Measurements from ENCODE around the gene NR1D1.

- TF ChIP-seq SUZ12 (IDR thresholded peaks at IDR 0.05; ENCODE audit: extremely low read depth, insufficient read depth, insufficient read length) (no peak), YY1 (IDR thresholded peaks at IDR 0.05; ENCODE audit: insufficient read depth, insufficient read length) (no peak)
These were observed 14.0 kb downstream of the NR1D1 start for GRCh38 chr17:40086150-40087044.
